Forelimb muscle (tissue), 1 donor: ENCODE results near the gene TRIO. TPM values are rescaled to one million over a fixed set of nuclear protein-coding genes. Genes with fewer than 3 reads are reported as not detected.
"Not testable (repeated sequence)": the region's sequence is repeated elsewhere in the genome, so short reads cannot be mapped to it uniquely, and the experiment has no call there.

Experiments
- DNase-seq: peaks from one replicate; pipeline ENCODE4 v3.0.0-alpha.2; 2013; ENCODE audit warnings: low read depth
- polyA plus RNA-seq: library from polyadenylated mRNA; unstranded; fragments of 120-200 nt; gene quantifications from one replicate; pipeline ENCODE4 v1.2.1, GENCODE V29; 2013; ENCODE audit not compliant: insufficient read length

The TRIO gene
- polyA plus RNA-seq, 1 donor: 168 TPM

DNA sequence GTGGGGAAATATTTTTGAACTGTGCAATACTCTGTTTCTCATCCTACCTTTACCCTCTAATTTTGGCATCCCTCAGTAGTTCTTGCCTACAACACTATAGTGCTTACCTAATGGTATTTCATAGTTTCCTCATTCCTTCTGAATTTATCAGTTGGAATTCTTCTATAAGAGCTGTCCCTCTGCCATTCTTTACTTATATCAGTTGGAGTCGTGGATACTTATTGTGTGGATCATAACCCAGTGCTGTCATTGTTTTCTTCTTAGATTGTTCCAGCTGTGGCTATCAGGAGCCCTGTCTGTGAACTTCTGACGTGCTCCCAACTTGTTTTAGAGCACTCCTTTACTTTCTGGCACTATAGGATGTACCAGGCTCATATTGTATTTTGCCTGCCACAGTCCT is 292.3 kb downstream of the TRIO start:
- no peak for DNase-seq

DNA sequence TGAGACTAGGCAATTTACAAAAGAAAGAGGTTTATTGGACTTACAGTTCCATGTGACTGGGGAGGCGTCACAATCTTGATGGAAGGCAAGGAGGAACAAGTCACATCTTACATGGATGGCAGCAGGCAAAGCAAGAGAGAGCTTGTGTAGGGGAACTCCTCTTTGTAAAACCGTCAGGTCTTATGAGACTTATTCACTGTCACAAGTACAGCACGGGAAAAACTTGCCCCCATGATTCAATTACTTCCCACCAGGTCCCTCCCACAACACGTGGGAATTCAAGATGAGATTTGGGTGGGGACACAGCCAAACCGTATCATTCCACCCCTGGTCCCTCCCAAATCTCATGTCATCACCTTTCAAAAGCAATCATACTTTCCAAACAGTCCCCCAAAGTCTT is 293.0 kb downstream of the TRIO start:
- DNase-seq: not testable (repeated sequence)

DNA sequence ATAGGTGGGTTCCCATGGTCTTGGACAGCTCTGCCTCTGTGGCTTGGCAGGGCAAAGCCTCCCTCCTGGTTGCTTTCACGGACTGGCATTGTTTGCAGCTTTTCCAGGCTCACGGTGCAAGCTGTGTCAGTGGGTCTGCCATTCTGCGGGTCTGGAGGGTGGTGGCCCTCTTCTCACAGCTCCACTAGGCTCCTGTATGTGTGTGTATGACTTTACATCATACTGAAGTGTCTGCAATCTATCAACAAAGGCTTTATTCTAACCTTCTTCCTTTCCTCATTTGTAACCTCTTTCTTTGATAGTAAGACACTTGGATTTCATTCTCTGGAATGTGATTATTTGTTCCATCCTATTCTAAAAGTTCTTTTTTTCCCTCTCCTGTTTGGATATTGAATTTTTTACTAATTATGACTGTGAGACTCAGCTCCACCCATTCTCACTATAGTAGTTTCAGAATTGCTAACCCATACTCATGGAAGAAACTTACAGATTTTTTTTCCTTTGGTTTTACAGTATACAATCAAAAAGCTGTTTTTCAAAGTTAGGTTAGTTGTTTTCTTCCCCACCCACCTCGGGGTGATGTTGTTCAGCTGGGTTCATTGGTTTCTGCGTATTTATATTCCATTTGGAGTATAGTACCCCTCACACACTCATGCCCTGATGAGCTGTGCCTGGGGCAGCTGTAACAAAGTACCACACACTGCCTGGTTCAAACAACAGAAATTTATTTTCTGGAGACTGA is 293.8 kb downstream of the TRIO start:
- no peak for DNase-seq

DNA sequence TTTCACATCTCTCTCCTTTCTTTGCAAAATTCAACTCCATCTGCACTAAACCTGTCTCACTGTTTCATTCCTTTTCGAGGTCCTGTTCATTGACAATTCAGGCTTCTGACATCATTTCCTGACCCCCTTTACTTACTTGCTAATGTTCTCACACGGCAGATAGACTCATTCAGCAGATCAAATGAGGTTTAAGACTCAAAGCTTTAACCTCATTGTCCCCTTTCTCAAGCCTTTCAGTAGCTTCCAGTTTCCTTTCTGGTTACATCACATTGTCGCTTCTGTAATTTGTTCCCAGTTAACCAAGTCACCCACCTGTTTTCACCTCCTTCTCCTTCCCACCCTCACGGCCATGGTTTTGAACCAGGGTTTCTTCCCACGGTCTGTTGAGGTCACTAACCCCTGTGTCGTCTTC is 295.1 kb downstream of the TRIO start:
- no peak for DNase-seq

DNA sequence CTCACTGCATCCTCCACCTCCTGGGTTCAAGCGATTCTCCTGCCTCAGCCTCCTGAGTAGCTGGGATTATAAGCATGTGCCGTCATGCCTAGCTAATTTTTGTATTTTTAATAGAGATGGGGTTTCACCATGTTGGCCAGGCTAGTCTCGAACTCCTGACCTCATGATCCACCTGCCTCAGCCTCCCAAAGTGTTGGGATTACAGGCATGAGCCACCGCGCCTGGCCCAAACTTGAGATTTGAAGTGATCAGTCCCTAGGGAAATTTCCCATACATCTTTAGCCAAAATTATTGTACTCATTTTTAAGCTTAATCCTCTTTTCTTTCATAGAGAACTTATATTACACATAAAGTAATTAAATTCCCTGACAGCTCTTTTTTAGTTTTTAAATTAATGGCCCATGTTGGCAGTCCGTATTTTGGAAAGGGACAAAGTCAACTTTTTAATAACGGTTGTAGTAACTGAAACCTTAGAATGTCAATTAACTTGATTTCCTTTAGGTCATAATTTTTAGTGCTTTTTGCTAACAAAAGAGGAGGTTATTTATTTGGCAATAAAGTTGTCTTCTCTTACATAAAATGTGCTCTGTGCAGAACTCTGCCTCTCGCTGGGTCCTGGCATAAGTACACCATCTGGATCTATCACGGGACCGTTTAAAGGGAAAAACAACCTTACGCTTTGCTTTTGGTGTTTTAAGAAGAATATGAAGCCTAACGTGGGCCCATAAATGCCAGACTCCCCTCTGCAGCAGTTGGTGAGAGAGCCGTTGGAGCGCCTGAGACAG is 296.1 kb downstream of the TRIO start:
- DNase-seq: no peak

DNA sequence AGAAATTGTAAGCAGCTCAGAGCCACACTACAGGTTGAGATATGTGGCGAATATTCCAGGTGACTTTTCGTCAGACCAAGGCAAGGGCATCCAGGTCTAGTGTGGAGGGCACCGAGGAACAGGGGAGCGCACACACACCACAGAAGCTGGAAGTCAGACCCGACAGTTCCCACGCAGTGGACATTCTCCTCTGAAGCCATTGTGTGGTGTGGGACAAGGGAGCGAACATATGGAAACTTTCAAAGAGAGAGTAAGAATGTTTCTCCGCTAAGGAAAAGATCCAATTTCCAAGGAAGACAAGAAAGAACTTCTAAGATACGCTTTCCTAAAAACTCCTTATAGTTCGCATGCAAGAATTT is 297.1 kb downstream of the TRIO start:
- DNase-seq: no peak

DNA sequence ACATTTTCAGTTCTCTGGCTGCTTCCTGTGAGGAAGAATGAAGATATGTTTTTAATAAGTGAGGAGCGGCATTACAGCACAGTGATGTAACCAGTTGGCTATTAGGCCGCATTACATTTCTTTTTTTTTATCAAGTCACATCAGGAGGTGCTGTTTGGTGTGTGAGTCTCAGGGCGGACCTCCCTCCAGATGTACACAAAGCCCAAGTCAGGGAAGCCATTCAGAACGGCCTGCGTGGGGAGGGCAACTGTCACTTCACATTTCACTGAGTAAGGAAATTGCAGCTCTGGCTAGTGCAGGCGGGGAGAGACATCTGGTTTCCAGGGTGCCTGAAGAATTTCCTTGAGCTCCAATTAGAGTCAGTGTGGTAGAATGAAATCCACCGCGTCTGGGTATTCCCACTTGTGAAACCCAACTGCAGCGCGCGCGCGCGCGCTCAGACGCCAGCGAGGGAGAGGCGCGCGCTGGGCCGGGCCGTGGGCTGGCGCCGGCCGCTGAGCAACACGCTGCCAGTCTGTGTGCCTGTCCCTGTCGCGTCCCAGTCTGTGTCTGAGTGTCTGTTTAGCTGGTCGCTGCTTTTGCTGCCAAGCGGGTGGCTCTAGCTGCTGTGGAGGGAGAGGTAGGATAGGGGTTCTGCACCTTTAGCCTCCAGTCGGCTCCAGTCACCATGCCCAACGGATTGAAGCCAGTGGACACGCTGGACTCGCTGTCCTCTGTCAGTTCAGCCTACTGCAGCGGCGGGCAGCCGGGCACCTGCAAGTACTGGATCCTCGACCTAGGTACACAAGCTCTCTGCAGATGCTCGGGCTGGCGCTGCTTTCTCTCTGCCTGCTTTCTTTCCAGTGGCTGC is 297.7 kb downstream of the TRIO start:
- peak; percentile 93 for DNase-seq

DNA sequence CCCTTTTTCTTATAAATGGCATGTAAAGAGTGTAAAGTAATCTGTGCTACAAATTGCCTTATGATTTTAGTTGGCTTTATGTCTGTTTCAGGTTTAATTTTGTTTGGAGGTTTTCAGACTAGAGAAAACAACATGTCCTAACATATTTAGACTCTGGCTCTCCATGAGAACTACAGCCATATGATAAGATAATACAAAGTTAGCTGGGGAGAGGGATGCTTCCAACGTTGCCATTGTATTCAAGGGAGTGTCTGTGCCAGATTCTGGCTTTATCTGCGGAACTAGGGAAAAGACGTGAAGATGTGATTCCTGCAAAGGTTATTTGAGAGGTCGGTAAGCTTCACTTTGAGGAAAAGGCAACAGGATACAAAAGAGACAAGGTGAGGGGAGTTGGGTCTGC is 298.5 kb downstream of the TRIO start:
- DNase-seq: no peak

DNA sequence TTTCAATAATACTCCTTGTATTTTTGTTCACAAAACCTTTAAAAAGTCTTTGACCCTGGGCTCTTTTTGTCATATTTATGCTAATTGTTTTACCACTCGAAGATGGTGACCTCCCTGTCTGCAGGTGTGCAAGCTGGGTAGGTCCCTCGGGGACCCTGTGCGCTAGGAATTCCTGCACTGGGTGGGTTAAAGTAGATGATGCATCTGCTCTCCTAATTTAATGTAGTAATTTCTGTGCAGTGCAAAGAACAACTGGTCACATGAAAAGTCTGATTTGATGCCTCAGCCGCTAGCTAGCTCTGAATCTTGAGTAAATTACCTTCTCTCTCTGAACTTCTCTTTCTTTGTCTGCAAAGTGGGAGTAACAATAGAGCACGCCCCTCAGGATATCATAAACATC is 299.4 kb downstream of the TRIO start:
- DNase-seq: no peak

DNA sequence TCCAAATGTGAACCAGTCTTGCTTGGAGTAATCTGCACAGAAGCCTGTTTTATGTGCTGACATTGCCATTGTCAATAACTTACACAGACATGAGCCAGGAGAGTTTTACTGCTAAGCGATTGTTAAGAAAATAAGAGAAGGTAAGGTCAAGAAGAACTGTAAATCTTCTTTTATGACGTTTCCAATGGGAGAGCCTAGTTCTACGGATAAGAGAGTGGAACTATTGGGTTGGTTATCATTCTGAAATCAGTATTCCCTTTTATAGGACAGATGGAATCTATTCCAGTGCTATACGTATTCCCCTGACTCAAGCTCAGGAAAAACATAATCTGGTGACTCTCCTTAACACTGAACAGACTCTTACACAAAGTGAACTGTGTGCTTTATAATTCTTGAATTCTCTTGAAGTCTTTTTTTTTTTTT is 300.5 kb downstream of the TRIO start:
- DNase-seq: no peak

DNA sequence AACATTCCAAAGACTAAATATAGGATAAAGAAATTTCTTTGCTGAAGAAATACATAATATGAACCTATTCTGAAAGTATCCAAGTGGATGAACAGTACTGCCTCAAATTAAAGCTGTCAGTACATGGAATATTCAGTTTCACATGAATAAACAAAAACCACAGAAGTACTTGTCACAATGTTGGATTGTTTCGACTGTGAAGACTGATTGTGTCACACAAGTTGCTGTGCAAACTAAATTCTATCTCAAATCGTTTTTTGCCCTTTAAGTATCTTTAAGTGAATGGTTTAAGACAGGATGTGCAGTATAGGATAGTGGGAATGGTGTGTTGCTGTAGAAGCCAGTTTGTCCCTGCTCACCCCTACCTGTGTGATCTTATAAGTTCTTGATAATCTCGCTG is 301.0 kb downstream of the TRIO start:
- DNase-seq: no peak

DNA sequence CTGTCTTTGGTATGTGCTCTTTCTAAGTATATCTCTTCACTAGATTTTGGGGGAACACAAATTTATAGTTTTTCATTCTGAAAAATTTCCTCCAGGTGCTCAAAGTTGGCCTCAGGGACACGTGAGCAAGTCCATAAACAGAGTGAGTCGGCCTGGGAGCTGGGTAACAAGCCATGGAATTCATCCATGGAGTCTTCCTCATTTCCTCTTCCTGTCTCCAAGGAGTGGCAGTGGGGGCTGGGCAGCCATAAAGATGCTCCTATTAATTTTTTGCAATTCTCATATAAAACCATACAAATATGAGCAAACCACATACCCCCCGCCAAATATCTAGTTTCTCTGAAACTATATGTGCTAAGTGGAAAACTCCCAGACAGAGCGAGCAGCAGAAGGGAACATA is 301.9 kb downstream of the TRIO start:
- DNase-seq: no peak

DNA sequence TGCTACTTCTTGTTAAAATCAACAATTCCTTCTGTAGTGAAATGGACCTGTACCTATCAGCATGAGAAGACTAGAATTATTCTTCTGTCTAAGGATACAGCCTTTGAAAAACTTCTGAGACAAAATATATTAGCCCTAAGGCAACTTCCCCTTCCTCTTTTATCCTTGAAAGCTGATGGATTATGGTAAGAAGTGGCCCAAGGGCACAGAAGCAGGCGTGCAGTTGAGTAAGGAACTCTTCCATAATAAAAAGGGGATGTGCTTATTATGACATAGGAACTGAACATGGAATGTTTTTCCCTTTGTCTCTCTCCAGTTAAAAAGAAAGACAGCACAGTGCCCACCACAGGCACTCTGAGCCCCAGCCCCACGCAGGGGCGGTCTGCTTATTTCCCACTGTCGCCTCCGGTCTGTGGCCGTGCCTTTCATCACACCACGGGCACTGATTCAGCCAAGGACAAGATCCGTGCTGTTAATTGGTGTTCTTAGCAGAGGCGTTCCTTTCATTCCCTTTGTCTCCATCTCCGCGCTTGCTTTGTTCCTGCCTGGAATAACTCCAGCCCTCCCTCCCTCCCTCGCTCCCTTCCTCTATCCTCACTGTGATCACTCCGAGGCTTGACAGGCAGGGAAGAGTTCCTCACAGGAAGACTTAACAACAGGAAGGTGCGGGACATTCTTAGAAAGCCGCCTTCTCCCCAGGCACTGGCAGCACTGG is 302.6 kb downstream of the TRIO start:
- no peak for DNase-seq

DNA sequence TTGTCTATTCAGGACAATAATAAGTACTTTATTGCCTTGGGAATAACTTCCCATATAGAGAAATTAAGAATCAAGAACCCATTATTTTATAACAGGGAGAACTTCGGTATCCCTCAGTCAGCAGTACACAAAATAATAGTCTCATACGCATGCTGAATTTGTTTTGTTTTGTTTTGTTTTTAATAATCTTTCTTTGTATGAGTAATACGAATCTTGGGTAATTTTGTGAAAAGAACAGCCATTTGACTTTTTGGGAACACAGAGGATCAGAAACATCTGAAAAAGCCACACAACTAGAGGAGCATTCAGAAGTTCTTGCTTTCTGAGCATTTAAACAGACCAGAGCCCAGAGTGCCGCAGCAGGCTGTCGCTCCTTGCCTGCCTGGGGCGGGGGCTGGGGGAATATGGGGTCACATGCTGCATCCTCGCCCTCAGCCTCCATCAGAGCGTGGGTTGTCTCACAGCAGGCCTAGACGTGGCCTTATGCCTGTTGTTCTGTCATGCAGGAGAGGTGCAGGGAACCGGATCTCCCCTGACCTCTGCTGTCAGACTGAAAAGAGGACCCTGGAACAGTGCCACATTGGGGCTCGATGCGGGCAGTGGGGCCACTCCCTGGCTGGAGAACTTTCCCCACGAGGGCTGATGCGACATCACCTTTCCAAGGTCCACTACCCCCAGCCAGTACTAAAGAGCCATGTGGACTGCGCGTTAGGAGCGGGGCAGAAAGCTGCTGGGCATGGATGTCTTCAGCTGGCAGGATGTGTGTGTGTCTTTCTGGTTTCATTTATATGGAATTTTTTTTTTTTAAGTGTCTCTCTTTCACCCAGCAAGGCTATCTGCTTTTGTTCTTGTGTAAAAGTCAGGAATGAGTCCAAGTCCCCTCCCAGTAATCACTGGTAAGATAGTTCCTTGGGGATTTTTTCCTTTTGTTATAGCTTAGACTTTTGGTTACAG is 305.1 kb downstream of the TRIO start:
- DNase-seq: no peak

DNA sequence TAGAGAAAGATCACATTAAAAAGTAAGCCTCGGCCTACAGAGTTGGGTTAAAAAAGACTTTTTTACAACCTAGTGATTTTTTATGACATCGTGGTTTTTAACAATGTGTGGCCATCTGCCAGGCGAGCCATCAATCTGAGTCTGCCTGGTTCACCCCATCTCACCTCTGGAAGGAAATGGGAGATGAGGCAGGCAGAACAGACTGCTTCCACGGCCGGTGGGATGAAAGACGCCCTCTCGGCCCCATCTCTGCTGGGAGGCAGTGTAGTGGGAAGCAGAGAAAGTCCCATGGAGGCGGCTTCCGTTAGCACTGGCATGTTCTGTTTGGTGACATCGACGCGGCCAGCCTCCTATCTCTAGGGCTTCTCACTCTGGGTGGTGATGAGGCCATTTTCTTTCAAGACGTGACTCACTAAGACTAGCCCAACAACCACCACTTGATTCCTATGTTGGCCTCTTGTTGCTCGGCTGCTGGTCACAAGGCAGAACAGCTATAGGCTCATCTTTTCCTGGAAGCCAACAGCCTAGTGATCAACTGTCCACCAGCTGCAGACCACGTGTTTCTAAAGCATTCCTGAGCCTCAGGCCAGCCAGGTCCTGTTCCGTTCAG is 306.0 kb downstream of the TRIO start:
- DNase-seq: peak; percentile 95

DNA sequence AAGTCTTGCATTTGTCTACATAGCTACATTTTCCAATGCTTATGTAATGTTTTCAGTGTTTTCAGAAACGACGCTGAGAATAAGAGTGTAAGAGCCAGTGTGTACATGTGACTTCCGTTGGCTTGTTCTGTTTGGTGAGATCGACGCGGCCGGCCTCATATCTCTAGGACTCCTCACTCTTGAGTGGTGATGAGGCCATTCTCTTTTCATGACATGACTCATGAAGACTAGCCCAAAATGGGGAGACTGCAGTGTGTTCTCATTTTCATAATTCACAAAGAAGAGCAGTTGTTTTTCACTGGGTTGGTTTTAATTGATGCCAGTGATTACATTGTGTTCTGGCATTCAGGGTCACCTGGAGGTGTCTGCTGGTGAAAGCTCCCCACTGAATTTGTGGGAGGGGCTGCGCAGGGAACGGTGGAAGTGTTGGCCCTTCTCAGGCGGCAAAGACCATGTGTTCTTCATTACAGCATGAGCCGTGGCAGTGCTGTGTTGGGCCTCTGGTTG is 306.9 kb downstream of the TRIO start:
- peak; percentile 72 for DNase-seq

DNA sequence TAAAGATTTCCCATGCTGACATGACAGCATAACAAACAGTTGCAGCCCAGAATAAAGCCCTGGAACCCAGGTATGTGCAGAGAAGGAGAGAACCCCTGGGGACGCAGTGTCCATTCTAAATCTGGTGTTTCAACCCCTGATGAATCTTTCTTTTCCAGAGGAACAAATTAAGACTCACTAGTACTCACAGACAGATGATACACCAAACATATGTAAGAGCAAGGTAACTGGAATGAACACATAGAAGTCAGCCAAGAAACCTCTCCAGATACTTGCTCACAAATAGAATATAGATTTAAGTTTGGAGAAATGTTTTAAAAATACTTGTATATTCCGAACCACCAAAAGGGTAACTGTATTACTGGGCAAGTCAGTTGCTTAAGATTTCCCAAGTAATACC is 307.6 kb downstream of the TRIO start:
- DNase-seq: no peak

DNA sequence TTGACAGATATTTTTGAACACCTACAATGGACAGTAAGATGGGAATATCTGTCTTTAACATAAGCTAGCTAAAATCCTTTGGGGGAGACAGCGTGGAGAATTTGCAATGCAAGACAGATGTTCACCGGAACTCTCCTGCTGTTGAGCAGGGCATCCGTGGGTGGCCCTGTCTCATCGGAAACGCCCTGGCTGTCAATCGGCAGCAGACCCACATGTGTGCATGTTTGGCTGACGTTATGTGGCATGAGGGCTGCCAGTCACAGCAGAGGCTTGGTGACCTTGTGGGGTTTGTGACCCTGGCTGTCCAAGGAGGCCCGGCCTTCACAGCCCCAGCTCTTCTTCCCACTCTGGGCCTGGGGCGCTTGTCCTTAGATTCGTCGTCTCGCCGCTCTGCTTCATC is 308.7 kb downstream of the TRIO start:
- no peak for DNase-seq

DNA sequence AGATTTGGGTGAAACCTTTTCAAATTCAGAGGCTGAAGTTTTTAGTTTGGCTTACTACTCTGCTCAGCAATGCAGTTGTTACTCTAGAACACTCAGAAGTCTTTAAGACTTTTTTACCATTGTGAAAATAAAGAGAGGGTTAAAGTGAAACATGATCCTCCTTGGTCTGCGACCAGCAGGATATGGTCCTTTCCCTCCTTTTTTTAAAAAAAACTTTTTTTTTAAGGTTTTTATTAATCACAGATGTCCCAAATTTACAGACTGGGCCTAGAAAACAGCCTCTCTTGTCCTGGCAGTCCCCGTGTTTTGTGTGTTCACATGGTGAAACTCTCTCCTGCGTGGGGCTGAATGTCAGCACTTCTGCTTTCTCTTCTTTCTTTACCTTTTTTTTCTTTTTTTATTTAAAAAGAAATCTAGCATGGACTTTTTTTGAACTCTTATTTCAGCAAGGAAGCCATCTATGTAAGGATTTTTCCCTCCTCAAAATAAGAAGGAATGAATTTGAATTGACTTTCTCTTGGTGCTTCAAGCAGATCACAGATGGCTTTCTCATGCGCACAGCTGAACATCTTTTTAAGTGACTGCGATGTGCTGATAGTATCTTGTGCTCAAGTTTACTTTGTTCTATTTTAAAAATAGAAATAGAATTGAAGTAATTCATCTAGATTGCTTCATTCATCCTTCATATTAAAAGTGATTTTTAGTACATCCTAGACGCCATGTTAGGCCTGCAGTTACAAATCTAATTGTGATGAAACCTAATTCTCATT is 309.7 kb downstream of the TRIO start:
- no peak for DNase-seq
